Measurements from ENCODE around the gene KAT2B. TPM values are rescaled to one million over a fixed set of nuclear protein-coding genes. Genes with fewer than 3 reads are reported as not detected.

KAT2B gene
- total RNA-seq, 1 donor from 2014 or later: 25.6 TPM

GRCh38 chr3:20141316-20141715 is 101.1 kb downstream of the KAT2B start:
- DNase-seq (ENCODE audit: low spot score) (no peak), ATAC-seq (no peak)

- no peak for DNase-seq (ENCODE audit: low spot score)
- ATAC-seq: no peak
These were observed 101.6 kb downstream of the KAT2B start for GRCh38 chr3:20141851-20142250.

DNA sequence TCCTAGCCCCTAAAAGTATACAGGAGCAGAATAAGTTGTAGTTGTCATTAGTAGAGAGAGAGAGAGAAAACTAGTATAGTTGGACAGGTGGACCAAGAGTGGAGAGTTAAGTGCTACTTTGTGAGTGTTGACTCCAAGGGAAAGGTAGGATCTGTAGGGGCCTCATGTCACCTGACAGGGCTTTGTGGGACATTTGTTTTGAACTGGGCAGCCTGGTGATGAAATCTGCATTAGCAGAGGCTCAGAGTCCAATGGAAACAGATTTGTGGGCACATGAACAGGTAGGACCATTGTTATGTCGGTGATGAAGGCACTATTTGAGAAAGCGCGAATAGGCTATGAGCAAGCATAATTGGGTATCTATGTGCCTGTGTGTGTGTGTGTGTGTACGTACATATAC is 102.3 kb downstream of the KAT2B start:
- ATAC-seq: no peak
- no peak for DNase-seq (ENCODE audit: low spot score)

DNA sequence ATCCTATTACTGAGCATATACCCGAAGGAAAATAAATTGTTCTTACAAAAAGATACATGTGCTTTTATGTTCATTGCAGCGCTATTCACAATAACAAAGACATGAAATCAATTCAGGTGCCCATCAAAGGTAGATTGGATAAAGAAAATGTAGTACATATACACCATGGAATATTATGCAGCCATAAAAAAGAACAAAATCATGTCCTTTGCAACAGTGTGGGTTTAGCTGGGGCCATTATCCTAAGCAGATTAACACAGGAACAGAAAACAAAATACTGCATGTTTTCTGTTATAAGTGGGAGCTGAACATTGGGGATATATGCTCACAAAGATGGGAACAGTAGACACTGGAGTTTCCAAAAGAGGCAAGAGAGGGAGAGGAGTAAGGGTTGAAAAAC is 103.3 kb downstream of the KAT2B start:
- no peak for DNase-seq (ENCODE audit: low spot score)
- ATAC-seq: no peak

GRCh38 chr3:20145874-20146273 is 105.6 kb downstream of the KAT2B start:
- no peak for ATAC-seq
- DNase-seq (ENCODE audit: low spot score): no peak

DNA sequence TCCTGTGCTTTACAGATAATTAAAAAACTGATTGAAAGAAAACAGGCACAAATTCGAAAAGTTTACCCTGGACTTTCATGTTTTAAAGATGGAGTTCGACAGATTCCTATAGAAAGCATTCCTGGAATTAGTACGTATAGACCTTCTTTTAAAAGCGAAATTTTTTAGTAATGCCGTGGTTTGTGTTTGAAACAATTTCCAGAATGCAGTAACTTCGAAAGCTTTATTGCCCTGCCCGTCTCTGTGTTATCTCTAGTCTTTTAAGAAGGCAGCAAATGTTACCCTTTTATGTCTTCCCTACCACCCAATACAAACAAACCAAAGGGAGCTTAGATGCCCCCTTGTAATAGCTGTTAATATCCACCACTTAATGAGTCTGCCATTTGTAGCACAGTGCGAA is 106.1 kb downstream of the KAT2B start:
- no peak for DNase-seq (ENCODE audit: low spot score)
- no peak for ATAC-seq

GRCh38 chr3:20147361-20147760 is 107.1 kb downstream of the KAT2B start:
- DNase-seq (ENCODE audit: low spot score) (no peak), ATAC-seq (no peak)

DNA sequence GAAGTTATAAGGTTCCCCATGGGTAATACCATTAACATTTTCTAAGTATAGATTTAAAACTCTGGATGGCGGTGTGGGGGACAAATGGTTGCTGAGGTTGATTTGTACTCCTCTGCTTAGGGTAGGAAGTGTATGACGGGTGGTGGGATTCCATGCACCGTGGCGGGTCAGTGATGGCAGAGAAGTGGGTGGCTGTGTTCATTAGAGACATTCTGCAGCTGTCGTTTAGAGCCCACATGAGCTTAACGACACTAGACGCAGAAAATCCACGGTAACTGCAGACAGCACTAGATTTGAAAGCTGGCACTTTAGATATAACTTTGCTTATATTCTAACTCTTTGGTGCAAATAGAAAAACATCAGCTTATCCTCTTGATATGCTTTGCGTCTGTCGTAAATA is 108.2 kb downstream of the KAT2B start:
- no peak for ATAC-seq
- no peak for DNase-seq (ENCODE audit: low spot score)

GRCh38 chr3:20154078-20154477 is 113.8 kb downstream of the KAT2B start:
- DNase-seq (ENCODE audit: low spot score) (no peak), ATAC-seq (no peak)

- ATAC-seq: peak; percentile 41
- no peak for DNase-seq (ENCODE audit: low spot score)
These were observed 114.7 kb downstream of the KAT2B start for GRCh38 chr3:20154928-20155327.

DNA sequence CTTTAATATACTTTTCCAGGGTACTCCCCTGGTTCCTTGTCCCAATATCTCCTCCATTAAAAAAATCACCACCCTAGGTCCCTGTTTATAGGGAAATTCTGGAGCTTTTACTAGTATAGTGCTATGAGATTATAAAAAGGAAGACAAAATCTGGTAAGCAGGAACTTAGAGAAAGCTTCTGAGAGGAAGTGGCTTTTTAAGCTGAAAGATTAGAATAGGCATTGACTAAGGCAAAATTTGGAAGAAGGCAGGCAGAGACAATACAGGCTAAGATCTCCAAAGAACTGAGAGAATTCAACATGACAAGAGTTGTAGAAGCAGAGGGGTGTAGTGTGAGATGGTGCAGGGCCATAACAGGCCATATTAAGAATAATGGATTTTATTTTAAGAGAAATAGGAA is 120.0 kb downstream of the KAT2B start:
- ATAC-seq (no peak), DNase-seq (ENCODE audit: low spot score) (no peak)

DNA sequence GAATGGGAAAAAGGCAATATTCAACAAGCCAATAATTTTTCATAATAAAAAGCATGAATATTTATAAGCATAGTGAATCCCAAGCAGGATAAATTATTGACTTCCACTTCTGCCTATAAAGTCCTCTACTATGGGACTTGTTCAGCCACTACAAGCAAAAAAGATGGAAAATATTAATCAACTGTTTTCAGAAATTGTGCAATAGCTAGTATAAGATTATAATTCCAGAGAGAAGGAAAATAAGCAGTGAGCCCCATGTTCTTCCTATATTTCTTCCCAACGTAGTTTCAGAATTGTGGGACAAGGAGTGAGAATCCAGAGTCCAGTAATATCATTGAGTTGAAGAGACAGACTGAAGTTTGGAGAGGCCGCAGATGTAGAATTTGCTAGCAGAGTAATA is 121.5 kb downstream of the KAT2B start:
- DNase-seq (ENCODE audit: low spot score) (no peak), ATAC-seq (no peak)

- DNase-seq (ENCODE audit: low spot score) (no peak), ATAC-seq (no peak)
These were observed 133.7 kb downstream of the KAT2B start for GRCh38 chr3:20173844-20174410.

DNA sequence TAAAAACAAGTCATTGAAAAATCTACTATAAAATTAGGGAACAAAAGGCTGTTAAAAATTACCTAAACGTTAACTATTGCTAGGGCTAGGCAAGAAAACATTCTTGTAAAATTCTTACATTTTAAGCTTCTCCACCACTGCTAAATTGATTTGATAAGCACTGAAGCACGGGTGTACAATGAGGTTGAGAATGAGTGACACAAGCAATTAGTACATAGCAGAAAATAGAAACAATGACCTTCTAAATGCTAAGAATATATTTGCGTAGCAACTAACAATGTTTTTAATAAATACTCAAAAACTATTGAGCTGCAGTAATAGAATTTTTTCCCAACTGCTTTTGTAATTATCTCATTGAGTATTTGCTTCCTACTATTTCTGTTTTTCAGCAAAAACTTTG is 141.0 kb downstream of the KAT2B start:
- no peak for ATAC-seq
- no peak for DNase-seq (ENCODE audit: low spot score)

GRCh38 chr3:20182206-20182605 is 142.0 kb downstream of the KAT2B start:
- no peak for ATAC-seq
- DNase-seq (ENCODE audit: low spot score): no peak

- ATAC-seq (no peak), DNase-seq (ENCODE audit: low spot score) (no peak)
These were observed 145.1 kb downstream of the KAT2B start for GRCh38 chr3:20185331-20185678.

DNA sequence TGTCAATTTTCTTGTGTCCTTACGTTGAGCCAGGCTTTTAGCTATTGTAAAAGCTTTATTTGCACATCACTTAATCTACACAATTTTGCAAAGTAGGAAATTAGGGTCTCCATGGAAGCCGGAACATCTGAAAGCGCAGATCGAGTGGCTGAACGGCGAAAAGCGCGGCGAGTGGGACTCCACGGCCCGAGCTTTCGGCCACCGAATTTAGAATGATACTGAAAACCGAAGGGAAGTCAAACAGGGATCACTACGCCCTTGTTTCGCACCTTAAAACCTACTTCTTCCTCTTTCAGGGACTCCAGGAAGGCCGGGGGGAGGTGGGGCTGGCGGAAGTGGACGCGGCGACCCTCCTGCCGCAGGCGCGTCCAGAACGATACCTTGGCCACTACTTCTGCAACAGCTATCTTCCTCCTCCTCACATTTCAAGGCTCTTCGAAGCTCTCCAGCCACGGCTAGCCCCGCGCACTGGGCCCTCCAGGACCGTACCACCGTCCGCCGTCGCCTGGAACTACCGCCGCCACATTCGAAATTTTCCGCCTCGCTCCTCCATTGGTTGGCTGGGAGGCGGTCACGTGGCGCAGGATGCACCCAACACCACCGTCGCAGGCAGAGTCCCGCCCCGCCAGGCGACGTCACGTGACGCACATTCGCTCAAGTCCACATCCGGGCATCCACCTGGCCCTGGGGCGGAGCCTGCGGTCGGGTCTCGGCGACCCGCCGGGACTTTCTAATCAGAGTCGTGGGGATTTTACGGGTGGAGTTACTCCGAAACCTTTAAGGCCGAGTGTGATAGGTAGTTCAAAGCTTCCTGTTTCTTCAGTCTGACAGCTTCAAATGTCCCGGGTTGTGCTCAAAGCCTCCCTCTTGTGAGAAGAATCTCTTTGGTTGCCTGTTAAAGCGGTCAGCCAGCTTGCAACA is 145.7 kb downstream of the KAT2B start, which contains the start of gene SGO1:
TSS of gene SGO1 (minus strand) at position 528 of the 921 bp plus-strand sequence. CDS start 2,179 bp downstream, outside the sequence.
- ATAC-seq: peak; percentile 99
- peak; percentile 100 for DNase-seq (ENCODE audit: low spot score)

DNA sequence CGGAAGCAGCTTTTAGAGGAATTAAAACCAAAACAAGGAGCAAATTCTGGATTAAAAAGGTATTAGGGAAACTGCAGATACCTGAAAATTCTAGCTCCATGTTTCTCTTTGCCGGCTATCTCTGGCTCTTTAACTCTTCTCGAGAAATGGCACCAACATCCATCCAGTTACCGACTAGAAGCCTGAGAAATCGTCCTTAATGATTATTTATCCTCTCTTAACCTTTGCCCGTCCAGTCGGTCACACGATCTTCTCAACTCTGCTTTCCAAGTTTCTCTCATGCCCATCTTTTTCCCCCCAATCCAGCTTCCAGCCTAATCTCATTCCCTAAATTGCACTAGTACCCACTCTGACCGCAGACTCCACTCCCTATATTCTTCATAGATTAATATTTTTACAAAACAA is 146.4 kb downstream of the KAT2B start:
- peak; percentile 57 for ATAC-seq
- no peak for DNase-seq (ENCODE audit: low spot score)

DNA sequence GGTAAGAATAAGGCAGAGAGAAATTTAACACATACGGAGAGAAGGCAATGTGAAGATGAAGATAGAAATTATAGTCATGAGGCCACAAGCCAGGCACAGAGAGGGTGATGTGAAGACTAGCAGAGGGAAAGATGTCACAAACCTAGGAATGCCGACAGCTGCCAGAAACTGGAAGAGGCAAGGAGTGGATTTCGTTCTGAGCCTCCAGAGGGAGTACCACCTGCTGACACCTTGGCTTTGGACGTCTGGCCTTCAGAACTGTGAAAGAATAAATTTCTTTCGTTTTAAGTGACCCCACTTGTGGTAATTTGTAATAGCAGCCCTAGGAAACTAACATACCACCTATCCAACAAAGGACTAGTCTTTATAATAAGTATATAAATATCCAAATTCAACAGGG is 150.7 kb downstream of the KAT2B start:
- no peak for ATAC-seq
- no peak for DNase-seq (ENCODE audit: low spot score)

DNA sequence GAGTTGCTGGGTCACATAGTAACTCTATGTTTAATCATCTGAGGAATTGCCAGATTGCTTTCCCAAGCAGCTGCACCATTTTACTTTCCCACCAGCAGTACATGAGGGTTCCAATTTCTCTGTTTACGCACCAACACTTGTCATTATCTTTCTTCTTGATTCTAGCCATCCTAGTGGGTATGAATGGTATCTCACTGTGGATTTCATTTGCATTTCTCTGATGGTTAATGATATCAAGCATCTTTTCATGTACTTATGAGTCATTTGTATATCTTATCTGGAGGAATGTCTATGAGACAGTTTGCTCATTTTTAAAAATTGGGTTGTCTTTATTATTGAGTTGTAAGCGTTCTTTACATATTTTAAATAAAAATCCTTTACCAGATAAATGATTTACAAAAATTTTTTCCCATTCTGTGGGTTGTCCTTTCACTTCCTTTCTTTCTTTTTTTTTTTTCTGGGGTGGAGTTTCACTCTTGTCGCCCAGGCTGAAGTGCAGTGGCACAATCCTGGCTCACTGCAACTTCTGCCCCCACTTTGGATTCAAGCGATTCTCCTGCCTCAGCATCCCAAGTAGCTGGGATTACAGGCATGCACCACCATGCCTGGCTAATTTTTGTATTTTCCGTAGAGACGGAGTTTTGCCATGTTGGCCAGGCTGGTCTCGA is 154.7 kb downstream of the KAT2B start:
- ATAC-seq: no peak
- no peak for DNase-seq (ENCODE audit: low spot score)

GRCh38 chr3:20197775-20198174 is 157.5 kb downstream of the KAT2B start:
- no peak for ATAC-seq
- no peak for DNase-seq (ENCODE audit: low spot score)

- no peak for ATAC-seq
- no peak for DNase-seq (ENCODE audit: low spot score)
These were observed 160.9 kb downstream of the KAT2B start for GRCh38 chr3:20201143-20201542.

Measured in left lobe of liver (tissue), 2 donors.